ENCODE measurements around the gene BEND5. TPM values are rescaled to one million over a fixed set of nuclear protein-coding genes. Genes with fewer than 3 reads are reported as not detected.

BEND5 gene
- total and polyA plus RNA-seq, 4 donors: 0.12 to 0.93 (median 0.19) TPM

DNA sequence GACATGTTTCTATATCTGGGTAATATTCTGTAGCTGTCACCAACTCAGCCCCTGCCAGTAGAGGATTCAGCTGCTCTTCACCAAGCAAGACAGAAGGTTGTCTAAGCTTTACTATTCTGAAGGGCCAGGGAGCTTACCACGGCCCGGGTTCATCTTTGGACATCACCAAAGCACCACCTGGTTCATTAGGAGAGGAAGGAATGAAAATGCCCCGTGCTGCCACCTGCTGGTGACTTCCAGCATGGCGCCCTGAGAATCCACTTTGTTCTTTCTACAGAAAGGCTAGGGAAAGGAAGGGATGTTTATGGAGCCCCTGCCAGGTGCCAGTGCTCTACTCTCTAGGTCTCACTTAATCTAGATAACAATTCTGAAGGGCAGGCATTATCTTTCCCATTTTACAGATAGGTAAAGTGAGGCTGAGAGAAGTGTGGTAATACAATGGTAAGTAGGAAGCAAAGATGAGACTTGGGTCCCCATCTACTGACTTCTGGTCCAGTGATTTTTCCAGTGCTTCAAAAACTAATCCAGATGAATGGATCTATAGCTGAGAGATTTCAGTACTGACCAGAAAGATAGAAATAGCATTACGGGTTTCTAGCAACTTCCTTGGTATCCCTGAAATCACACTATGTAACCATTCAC is 79.5 kb downstream of the BEND5 start:
- DNase-seq (ENCODE audit: low spot score): peak; percentile 78
- Histone ChIP-seq H3K36me3 (ENCODE audit: control insufficient read depth in 4 of 4, insufficient read depth in 3 of 4, low read depth in 1 of 4, low read length in 3 of 4) (no peaks in the 10 kb centered on the region), H3K4me3 (ENCODE audit: low read depth in 1 of 3, low read length in 3 of 3) (no peak overlapping the region), H3K9me3 (ENCODE audit: control insufficient read depth in 4 of 4, low read length in 3 of 4) (no peaks in the 10 kb centered on the region), H3K4me1 (ENCODE audit: control insufficient read depth in 4 of 4, insufficient read depth in 4 of 4, low read length in 3 of 4) (peaks cover 0 to 5% (median 1%) of the 10 kb centered on the region in 4 donors), H3K27me3 (ENCODE audit: control insufficient read depth in 4 of 4, insufficient read depth in 4 of 4, low read length in 3 of 4) (no peaks in the 10 kb centered on the region), H3K27ac (ENCODE audit: low read depth in 1 of 2, low read length in 2 of 2) (no peak overlapping the region), H3K9ac (ENCODE audit: low read depth in 1 of 2, low read length in 2 of 2) (no peak overlapping the region)
- 24% methylated on average over 5 of the region's 5 CpGs for WGBS
- TF ChIP-seq FOXA1 (IDR thresholded peaks at IDR 0.05) (no peak), GABPA (IDR thresholded peaks at IDR 0.05 in 1 of 2, conservative IDR thresholded peaks at IDR 0.05 in 1 of 2) (no peak), FOXA2 (IDR thresholded peaks at IDR 0.05) (no peak), RAD21 (IDR thresholded peaks at IDR 0.05) (peak; percentile 84 to 85), YY1 (IDR thresholded peaks at IDR 0.05) (no peak), HNF4G (IDR thresholded peaks at IDR 0.05) (no peak), JUND (IDR thresholded peaks at IDR 0.05) (no peak), EGR1 (IDR thresholded peaks at IDR 0.05; ENCODE audit: low read depth in 2 of 2) (no peak), NR2F2 (IDR thresholded peaks at IDR 0.05) (no peak), SP1 (IDR thresholded peaks at IDR 0.05) (no peak), HNF4A (conservative IDR thresholded peaks at IDR 0.05) (no peak), RXRA (IDR thresholded peaks at IDR 0.05) (peak in 1 of 2 donors; percentile 8), TAF1 (conservative IDR thresholded peaks at IDR 0.05) (no peak)
- TF ChIP-seq, protein P1, sequence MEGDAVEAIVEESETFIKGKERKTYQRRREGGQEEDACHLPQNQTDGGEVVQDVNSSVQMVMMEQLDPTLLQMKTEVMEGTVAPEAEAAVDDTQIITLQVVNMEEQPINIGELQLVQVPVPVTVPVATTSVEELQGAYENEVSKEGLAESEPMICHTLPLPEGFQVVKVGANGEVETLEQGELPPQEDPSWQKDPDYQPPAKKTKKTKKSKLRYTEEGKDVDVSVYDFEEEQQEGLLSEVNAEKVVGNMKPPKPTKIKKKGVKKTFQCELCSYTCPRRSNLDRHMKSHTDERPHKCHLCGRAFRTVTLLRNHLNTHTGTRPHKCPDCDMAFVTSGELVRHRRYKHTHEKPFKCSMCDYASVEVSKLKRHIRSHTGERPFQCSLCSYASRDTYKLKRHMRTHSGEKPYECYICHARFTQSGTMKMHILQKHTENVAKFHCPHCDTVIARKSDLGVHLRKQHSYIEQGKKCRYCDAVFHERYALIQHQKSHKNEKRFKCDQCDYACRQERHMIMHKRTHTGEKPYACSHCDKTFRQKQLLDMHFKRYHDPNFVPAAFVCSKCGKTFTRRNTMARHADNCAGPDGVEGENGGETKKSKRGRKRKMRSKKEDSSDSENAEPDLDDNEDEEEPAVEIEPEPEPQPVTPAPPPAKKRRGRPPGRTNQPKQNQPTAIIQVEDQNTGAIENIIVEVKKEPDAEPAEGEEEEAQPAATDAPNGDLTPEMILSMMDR (IDR thresholded peaks at IDR 0.05; ENCODE audit: low read depth, low read length, missing input control): peak; percentile 91
- TF ChIP-seq, protein P2, sequence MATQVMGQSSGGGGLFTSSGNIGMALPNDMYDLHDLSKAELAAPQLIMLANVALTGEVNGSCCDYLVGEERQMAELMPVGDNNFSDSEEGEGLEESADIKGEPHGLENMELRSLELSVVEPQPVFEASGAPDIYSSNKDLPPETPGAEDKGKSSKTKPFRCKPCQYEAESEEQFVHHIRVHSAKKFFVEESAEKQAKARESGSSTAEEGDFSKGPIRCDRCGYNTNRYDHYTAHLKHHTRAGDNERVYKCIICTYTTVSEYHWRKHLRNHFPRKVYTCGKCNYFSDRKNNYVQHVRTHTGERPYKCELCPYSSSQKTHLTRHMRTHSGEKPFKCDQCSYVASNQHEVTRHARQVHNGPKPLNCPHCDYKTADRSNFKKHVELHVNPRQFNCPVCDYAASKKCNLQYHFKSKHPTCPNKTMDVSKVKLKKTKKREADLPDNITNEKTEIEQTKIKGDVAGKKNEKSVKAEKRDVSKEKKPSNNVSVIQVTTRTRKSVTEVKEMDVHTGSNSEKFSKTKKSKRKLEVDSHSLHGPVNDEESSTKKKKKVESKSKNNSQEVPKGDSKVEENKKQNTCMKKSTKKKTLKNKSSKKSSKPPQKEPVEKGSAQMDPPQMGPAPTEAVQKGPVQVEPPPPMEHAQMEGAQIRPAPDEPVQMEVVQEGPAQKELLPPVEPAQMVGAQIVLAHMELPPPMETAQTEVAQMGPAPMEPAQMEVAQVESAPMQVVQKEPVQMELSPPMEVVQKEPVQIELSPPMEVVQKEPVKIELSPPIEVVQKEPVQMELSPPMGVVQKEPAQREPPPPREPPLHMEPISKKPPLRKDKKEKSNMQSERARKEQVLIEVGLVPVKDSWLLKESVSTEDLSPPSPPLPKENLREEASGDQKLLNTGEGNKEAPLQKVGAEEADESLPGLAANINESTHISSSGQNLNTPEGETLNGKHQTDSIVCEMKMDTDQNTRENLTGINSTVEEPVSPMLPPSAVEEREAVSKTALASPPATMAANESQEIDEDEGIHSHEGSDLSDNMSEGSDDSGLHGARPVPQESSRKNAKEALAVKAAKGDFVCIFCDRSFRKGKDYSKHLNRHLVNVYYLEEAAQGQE (IDR thresholded peaks at IDR 0.05): no peak
- TF ChIP-seq, protein P3, sequence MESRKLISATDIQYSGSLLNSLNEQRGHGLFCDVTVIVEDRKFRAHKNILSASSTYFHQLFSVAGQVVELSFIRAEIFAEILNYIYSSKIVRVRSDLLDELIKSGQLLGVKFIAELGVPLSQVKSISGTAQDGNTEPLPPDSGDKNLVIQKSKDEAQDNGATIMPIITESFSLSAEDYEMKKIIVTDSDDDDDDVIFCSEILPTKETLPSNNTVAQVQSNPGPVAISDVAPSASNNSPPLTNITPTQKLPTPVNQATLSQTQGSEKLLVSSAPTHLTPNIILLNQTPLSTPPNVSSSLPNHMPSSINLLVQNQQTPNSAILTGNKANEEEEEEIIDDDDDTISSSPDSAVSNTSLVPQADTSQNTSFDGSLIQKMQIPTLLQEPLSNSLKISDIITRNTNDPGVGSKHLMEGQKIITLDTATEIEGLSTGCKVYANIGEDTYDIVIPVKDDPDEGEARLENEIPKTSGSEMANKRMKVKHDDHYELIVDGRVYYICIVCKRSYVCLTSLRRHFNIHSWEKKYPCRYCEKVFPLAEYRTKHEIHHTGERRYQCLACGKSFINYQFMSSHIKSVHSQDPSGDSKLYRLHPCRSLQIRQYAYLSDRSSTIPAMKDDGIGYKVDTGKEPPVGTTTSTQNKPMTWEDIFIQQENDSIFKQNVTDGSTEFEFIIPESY (IDR thresholded peaks at IDR 0.05): no peak
- TF ChIP-seq, protein P4, sequence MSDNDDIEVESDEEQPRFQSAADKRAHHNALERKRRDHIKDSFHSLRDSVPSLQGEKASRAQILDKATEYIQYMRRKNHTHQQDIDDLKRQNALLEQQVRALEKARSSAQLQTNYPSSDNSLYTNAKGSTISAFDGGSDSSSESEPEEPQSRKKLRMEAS (IDR thresholded peaks at IDR 0.05): no peak
- TF ChIP-seq, protein P5, sequence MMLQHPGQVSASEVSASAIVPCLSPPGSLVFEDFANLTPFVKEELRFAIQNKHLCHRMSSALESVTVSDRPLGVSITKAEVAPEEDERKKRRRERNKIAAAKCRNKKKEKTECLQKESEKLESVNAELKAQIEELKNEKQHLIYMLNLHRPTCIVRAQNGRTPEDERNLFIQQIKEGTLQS (IDR thresholded peaks at IDR 0.05): no peak
